ENCODE measurements around the gene TSPAN4. TPM values are rescaled to one million over a fixed set of nuclear protein-coding genes. Genes with fewer than 3 reads are reported as not detected.
A peak's percentile ranks its signal among the peaks of the same experiment; 100 is the strongest.

The TSPAN4 gene
- total and polyA plus RNA-seq, 9 of the 15 experiments (the other 6 are each of a cell fraction or from before 2014, with no cell fraction given) = 0.07 to 31.0 (median 15.7) TPM

GRCh38 chr11:870418-870817 lies 27.8 kb downstream of the TSPAN4 start:
- DNase-seq (ENCODE audit: extremely low read depth in 1 of 4, low spot score in 3 of 4) = no peak
- WGBS (ENCODE audit: insufficient coverage, low coverage, missing lambda C conversion rate) = 93% methylated on average over 6 of the region's 8 CpGs

More at GRCh38 chr11:870418-870817, 27.8 kb downstream of the TSPAN4 start:
- POLR2A ChIA-PET = no interaction called here
- no peak overlapping the region for H3K4me2 ChIP-seq (ENCODE audit: insufficient read depth, low read length)
- BruUV-seq (replicated peaks) = no TSS peak
- intact Hi-C loops (cut with micrococcal nuclease) = no loop called here
- H3K4me1 ChIP-seq (replicated peaks in 1 of 2; ENCODE audit: control insufficient read depth in 2 of 2, insufficient read depth in 2 of 2, low read length in 2 of 2) = peaks cover 2 to 79% of the 10 kb centered on the region in 2 experiments; a peak in 4 of 5 replicates
- in situ Hi-C loops (cut with MboI) = no loop called here
- CTCF ChIA-PET (ENCODE audit: low intra/inter-chr PET ratio) = no interaction called here
- peaks cover 54% of the 10 kb centered on the region for H3K36me3 ChIP-seq (ENCODE audit: control insufficient read depth, insufficient read depth, low read length)
- H3K4me3 ChIP-seq = no peak overlapping the region
- no peak overlapping the region for H3K27ac ChIP-seq (ENCODE audit: extremely low read depth, low read depth, low read length)
- FAIRE-seq (no peak), ATAC-seq (no peak)
- H3K9me1 ChIP-seq (ENCODE audit: control insufficient read depth, insufficient read depth, low read length) = peaks cover 3% of the 10 kb centered on the region
- peaks cover 11% of the 10 kb centered on the region; the same call in 1 of the 2 replicates for H4K20me1 ChIP-seq (replicated peaks; ENCODE audit: control insufficient read depth, insufficient read depth, low read length)
- H2AFZ ChIP-seq (ENCODE audit: low read depth, low read length) = no peak overlapping the region
- TF ChIP-seq ZBTB12 (CRISPR knock-in tag; IDR thresholded peaks at IDR 0.05) = no peak
- no peak for TF ChIP-seq ZNF717 (CRISPR knock-in tag; IDR thresholded peaks at IDR 0.05)
- no peak for TF ChIP-seq C11orf30 (IDR thresholded peaks at IDR 0.05; ENCODE audit: low read depth)
- TF ChIP-seq NFIX (CRISPR knock-in tag; IDR thresholded peaks at IDR 0.05; ENCODE audit: low read depth) = no peak
- TF ChIP-seq ZNF133 (CRISPR knock-in tag; IDR thresholded peaks at IDR 0.05) = no peak
- no peak for TF ChIP-seq NCOA2 (IDR thresholded peaks at IDR 0.05; ENCODE audit: partially characterized antibody in 2 of 2)
- no peak for TF ChIP-seq HSF4 (CRISPR knock-in tag; IDR thresholded peaks at IDR 0.05; ENCODE audit: borderline replicate concordance)
- TF ChIP-seq TBP (optimal IDR thresholded peaks at IDR 0.05; ENCODE audit: low read depth, low read length) = no peak
- no peak for TF ChIP-seq FOXK2 (conservative IDR thresholded peaks at IDR 0.05 in 1 of 2, IDR thresholded peaks at IDR 0.05 in 1 of 2; ENCODE audit: low read depth in 2 of 2)
- no peak for TF ChIP-seq MEF2D (tag; conservative IDR thresholded peaks at IDR 0.05; ENCODE audit: low read depth)
- TF ChIP-seq SRF (CRISPR knock-in tag; IDR thresholded peaks at IDR 0.05) = no peak
- no peak for TF ChIP-seq ZMIZ1 (IDR thresholded peaks at IDR 0.05; ENCODE audit: low read depth in 2 of 2, low read length in 2 of 2)
- TF ChIP-seq ELK1 (CRISPR knock-in tag; IDR thresholded peaks at IDR 0.05) = no peak
- no peak for TF ChIP-seq ZNF75A (CRISPR knock-in tag; IDR thresholded peaks at IDR 0.05)
- H3K27me3 ChIP-seq (ENCODE audit: control insufficient read depth in 2 of 2, insufficient read depth in 2 of 2, low read length in 2 of 2) = no peaks in the 10 kb centered on the region
- no peaks in the 10 kb centered on the region for H3K79me2 ChIP-seq (ENCODE audit: control insufficient read depth, insufficient read depth, low read length)
- H3K9me3 ChIP-seq (replicated peaks; ENCODE audit: control insufficient read depth, insufficient read depth, low read depth, low read length) = no peaks in the 10 kb centered on the region
- peak overlapping the region in 1 of 2 experiments; percentile 52; a peak in 2 of 4 replicates for H3K9ac ChIP-seq (ENCODE audit: insufficient read depth in 1 of 2, low read depth in 2 of 2, low read length in 2 of 2)

Measured in K562 (cell line).